Measurements from ENCODE around the gene ASCC3. TPM values are rescaled to one million over a fixed set of nuclear protein-coding genes. Genes with fewer than 3 reads are reported as not detected.

Gene ASCC3
- total RNA-seq, 1 experiment from 2014 or later = 40.5 TPM

DNA sequence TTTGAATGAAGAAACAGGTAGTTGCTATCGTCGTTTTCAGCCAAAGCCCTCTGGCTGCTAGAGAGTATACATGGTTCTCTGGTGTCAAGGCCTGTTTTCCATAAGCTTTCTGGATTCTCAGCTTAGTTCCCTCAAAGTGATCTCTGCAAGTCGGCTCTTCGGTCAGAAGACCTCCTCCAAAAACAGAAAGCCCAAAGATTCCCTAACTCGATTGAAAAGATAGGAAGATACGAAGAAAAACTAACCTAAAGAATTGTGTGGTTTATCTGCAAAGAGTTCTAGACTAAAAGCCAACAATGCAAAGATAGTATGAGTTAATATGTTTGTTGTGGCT is 545 bp upstream of the ASCC3 start (continued):
- TF ChIP-seq, protein P1, sequence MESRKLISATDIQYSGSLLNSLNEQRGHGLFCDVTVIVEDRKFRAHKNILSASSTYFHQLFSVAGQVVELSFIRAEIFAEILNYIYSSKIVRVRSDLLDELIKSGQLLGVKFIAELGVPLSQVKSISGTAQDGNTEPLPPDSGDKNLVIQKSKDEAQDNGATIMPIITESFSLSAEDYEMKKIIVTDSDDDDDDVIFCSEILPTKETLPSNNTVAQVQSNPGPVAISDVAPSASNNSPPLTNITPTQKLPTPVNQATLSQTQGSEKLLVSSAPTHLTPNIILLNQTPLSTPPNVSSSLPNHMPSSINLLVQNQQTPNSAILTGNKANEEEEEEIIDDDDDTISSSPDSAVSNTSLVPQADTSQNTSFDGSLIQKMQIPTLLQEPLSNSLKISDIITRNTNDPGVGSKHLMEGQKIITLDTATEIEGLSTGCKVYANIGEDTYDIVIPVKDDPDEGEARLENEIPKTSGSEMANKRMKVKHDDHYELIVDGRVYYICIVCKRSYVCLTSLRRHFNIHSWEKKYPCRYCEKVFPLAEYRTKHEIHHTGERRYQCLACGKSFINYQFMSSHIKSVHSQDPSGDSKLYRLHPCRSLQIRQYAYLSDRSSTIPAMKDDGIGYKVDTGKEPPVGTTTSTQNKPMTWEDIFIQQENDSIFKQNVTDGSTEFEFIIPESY (IDR thresholded peaks at IDR 0.05; ENCODE audit: extremely low read depth, insufficient replicate concordance, low read length) = no peak
- TF ChIP-seq EGR1 (IDR thresholded peaks at IDR 0.05; ENCODE audit: low read depth) (no peak), YY1 (IDR thresholded peaks at IDR 0.05; ENCODE audit: extremely low read depth, insufficient replicate concordance, low read depth, low read length) (no peak), SP1 (IDR thresholded peaks at IDR 0.05; ENCODE audit: low read depth) (no peak), POLR2AphosphoS5 (IDR thresholded peaks at IDR 0.05; ENCODE audit: low read depth, low read length) (no peak), SIN3A (IDR thresholded peaks at IDR 0.05; ENCODE audit: low read depth) (no peak), CBX3 (IDR thresholded peaks at IDR 0.05; ENCODE audit: low read depth) (no peak), TCF7L2 (IDR thresholded peaks at IDR 0.05; ENCODE audit: borderline replicate concordance, extremely low read depth, insufficient read depth, insufficient read length) (no peak), EZH2 (IDR thresholded peaks at IDR 0.05) (no peak)

DNA sequence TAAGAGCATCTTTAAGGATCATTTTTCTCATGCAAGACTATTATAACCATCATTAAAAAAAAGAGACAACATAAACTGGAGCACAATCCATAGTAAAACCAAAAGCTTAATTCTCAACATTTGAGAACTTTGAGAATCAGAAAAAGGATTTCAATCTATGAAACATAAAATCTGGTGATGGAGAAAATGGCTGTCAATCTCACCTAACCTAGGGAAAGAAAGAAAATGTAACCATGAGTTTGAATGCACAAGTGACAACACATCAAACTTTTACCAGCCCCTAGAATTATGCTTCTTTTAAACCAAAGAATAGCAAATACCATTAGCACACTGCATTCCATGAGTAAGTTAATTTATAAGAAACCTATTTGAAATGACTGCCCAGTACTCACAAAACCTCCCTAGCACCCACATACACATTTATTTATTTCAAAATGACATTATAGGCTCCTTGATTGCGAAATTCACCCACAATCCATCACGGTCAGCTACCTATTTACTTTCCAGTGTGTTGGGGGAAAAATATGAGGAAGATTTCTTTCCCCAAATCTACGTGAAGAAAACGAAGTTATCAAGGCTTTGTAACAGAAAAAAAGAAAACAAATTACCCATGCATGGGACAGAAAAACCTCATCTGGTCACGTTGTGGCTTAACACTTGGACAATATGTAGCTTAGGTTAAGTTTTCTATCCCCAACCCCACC is 828 bp downstream of the ASCC3 start:
- peaks cover 58% of the 10 kb centered on the region for H3K79me2 ChIP-seq (ENCODE audit: insufficient read depth, low read length)
- H3K9ac ChIP-seq (ENCODE audit: low read length) = peak overlapping the region; percentile 84
- peak overlapping the region; percentile 84 for H3K4me2 ChIP-seq (ENCODE audit: low read length)
- H3K4me1 ChIP-seq (ENCODE audit: control insufficient read depth in 1 of 2, insufficient read depth in 2 of 2, low read length in 2 of 2) = peaks cover 6 to 15% of the 10 kb centered on the region in 2 experiments; a peak in 3 of 4 replicates
- BruUV-seq (replicated peaks) = no TSS peak
- H3K9me3 ChIP-seq (ENCODE audit: control insufficient read depth in 1 of 2, insufficient read depth in 1 of 2, low read depth in 1 of 2, low read length in 2 of 2) = no peaks in the 10 kb centered on the region
- CTCF ChIA-PET = no interaction called here
- DNase-seq (ENCODE audit: low read depth, low spot score) (no peak), ATAC-seq (no peak)
- H3K27me3 ChIP-seq (ENCODE audit: insufficient read depth, low read length) = no peaks in the 10 kb centered on the region
- RAD21 ChIA-PET (ENCODE audit: low non-redundant PET in 1 of 2, low total read pairs in 2 of 2, uncharacterized antibody in 2 of 2, unreplicated experiment in 2 of 2) = no interaction called here
- TF ChIP-seq POLR2AphosphoS5 (IDR thresholded peaks at IDR 0.05; ENCODE audit: low read depth, low read length) = no peak
- peak; percentile 93 for TF ChIP-seq CEBPB (IDR thresholded peaks at IDR 0.05; ENCODE audit: low read depth)
- TF ChIP-seq, protein P2, sequence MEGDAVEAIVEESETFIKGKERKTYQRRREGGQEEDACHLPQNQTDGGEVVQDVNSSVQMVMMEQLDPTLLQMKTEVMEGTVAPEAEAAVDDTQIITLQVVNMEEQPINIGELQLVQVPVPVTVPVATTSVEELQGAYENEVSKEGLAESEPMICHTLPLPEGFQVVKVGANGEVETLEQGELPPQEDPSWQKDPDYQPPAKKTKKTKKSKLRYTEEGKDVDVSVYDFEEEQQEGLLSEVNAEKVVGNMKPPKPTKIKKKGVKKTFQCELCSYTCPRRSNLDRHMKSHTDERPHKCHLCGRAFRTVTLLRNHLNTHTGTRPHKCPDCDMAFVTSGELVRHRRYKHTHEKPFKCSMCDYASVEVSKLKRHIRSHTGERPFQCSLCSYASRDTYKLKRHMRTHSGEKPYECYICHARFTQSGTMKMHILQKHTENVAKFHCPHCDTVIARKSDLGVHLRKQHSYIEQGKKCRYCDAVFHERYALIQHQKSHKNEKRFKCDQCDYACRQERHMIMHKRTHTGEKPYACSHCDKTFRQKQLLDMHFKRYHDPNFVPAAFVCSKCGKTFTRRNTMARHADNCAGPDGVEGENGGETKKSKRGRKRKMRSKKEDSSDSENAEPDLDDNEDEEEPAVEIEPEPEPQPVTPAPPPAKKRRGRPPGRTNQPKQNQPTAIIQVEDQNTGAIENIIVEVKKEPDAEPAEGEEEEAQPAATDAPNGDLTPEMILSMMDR (IDR thresholded peaks at IDR 0.05 in 2 of 3, conservative IDR thresholded peaks at IDR 0.05 in 1 of 3; ENCODE audit: borderline replicate concordance in 1 of 3, insufficient read depth in 1 of 3, low read depth in 2 of 3, low read length in 2 of 3) = no peak
- H3K4me3 ChIP-seq (replicated peaks in 1 of 2; ENCODE audit: low read depth in 1 of 2, low read length in 2 of 2) = peak overlapping the region; percentile 77 to 90
- POLR2A ChIA-PET = no interaction called here
- H4K20me1 ChIP-seq (ENCODE audit: insufficient read depth) = peaks cover 9% of the 10 kb centered on the region; the same call in 1 of the 2 replicates
- peak overlapping the region; percentile 68 for H3K27ac ChIP-seq (ENCODE audit: low read depth, low read length)
- no peaks in the 10 kb centered on the region for H3K36me3 ChIP-seq (ENCODE audit: control insufficient read depth in 1 of 2, insufficient read depth in 2 of 2, low read length in 2 of 2)
- H3K9me2 ChIP-seq (ENCODE audit: insufficient read depth) = no peaks in the 10 kb centered on the region
- no peak overlapping the region for H2AFZ ChIP-seq (ENCODE audit: low read depth, low read length, poor library complexity, severe bottlenecking)
- intact Hi-C loops (cut with micrococcal nuclease) = no loop called here

Data from HCT116 (cell line).